ENCODE results near the gene TWF2. TPM values are rescaled to one million over a fixed set of nuclear protein-coding genes. Genes with fewer than 3 reads are reported as not detected.

TWF2 gene
- polyA plus RNA-seq, 3 donors, result 23.1 to 28.6 (median 25.2) TPM

DNA sequence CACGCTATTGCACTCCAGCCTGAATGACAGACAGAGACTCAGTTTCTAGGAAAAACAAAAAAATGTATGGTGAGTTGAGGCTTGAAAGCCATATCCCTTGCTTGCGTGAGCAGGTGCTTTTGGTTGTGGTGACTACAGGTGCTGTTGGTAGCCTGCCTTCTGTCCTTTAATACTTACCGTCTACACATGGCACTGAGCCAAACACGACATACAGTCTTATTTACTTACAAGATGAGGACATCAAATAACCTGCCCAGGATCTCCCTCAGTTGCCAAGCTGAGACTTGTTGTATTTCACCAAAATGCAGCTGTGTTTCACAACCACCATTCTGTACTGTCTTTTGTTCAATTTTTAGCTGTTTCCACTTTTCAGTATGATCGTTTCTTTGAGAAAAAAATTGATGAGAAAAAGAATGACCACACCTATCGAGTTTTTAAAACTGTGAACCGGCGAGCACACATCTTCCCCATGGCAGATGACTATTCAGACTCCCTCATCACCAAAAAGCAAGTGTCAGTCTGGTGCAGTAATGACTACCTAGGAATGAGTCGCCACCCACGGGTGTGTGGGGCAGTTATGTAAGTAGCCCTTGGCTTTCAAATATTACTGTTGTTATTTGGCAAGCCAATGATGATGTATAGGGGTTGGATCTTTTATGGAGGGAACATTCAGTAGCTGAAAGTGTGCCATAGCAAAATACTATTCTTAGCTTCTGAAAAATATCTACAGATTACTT is 34.5 kb downstream of the TWF2 start:
- DNase-seq (ENCODE audit: low read depth in 3 of 3, low spot score in 2 of 3), result no peak

DNA sequence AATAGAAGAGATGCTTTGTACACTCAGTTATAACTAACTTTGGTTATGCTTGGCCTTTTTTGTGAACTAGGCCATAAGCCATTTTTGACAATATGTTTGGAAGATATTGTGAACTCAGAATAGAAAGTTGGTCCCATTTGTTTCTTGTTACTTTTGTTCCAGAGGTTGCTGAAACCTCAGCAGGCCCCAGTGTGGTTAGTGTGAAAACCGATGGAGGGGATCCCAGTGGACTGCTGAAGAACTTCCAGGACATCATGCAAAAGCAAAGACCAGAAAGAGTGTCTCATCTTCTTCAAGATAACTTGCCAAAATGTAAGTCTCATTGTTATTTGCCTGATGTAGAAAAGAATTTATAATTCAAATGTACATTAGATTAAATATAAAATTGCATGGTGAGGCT is 35.3 kb downstream of the TWF2 start:
- no peak for DNase-seq (ENCODE audit: low read depth in 3 of 3, low spot score in 2 of 3)

- DNase-seq (ENCODE audit: low read depth in 3 of 3, low spot score in 2 of 3), result no peak
Observed at GRCh38 chr3:52202384-52203077, 36.4 kb downstream of the TWF2 start.

DNA sequence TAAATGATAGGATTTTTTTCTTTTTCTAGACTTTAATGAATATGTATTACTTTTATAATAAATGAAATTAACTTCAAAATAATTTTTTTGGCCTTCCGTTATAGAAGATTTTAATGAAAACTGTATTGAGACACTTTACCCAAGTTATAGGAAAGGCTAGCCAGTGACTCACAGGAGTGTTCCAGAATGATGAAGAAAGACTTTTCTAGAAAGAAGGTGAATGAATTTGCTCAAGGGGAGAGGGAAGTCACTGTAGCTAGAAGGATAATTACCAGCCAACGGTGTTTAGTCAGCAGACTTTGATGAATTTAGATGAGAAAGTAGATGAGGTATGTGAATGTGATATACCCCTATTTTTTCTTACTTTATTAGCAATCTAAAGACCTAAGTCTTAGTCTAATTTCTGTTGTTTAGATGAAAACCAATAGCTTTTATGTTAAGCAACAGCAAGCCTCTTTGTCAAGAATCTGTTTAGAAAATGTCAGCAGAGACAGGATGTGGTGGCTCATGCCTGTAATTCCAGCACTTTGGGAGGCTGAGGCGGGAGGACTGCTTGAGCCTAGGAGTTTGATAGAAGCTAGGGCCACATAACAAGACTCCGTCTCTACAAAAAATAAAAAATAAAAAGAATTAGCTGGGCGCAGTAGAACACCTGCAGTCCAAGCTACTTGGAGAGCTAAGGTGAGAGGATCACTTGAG is 37.8 kb downstream of the TWF2 start:
- no peak for DNase-seq (ENCODE audit: low read depth in 3 of 3, low spot score in 2 of 3)

DNA sequence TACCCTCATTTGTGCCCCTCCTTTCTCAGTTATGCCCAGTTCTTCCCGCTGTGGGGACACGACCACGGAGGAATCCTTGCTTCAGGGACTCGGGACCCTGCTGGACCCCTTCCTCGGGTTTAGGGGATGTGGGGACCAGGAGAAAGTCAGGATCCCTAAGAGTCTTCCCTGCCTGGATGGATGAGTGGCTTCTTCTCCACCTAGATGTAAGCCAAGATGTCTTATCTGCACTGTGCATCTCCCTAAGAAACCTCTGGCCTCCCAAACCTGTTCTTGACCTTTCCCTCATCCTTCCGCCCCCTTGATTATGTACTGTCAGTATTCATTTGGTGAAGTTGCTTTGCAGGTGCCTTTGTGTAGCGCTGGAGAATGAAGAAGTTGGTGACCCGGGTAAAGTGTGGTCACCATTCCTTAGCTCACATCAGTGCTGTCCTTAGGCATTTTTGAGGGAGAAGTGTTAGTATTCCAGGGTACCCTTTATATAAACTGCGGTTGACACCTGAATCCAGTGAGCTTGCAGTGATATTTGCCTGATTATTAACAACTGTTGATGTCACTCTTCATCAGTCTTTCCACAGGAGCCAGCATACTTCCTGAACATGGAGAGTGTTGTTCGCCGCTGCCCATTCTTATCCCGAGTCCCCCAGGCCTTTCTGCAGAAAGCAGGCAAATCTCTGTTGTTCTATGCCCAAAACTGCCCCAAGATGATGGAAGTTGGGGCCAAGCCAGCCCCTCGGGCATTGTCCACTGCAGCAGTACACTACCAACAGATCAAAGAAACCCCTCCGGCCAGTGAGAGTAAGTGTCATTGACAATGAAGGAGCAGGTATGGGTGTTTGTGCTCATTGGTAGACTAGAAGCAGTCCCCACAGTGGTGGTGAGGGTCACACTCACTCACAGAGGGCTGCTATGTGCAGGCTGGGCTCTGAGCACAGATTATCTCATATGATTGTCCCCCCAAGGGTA is 40.0 kb downstream of the TWF2 start:
- no peak for DNase-seq (ENCODE audit: low read depth in 3 of 3, low spot score in 2 of 3)

DNA sequence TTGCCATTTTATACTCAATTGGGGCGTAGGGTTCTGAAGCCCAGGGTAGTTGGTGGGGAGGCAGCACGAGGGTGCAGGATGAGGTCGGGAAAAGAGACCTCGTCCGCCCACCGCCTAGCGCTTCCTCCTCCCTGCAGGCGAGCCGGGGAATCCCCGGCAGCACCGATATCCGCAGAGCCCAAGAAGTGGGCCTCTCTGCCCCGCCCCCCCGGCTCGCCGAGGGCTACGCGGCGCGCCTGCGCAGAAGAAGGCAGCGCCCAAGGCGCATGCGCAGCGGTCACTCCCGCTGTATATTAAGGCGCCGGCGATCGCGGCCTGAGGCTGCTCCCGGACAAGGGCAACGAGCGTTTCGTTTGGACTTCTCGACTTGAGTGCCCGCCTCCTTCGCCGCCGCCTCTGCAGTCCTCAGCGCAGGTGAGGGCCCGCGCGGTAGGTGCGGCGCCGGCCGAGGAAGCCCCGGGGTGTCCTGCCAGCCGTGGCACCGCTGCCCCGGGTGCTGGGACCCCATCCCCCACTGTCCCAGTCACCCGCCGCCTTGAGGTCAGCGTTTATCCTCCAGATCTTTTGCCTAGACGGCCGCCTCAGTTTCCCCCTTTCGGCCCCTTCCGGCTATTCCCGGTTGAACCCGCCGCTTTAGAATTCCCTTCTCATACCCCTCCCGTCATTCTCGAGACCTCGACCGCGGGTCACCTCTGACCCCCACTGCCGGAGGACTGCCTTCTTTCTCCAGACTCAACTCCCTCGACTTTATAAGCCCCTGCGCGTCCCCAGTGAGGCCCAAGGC is 40.9 kb downstream of the TWF2 start, which contains the start of gene ALAS1:
ALAS1 (plus strand) TSS at position 319 of the 784 bp plus-strand sequence. CDS start 1,082 bp downstream, outside the sequence.
- DNase-seq (ENCODE audit: low read depth in 3 of 3, low spot score in 2 of 3), result peak; percentile 77 to 85 (median 84)

DNA sequence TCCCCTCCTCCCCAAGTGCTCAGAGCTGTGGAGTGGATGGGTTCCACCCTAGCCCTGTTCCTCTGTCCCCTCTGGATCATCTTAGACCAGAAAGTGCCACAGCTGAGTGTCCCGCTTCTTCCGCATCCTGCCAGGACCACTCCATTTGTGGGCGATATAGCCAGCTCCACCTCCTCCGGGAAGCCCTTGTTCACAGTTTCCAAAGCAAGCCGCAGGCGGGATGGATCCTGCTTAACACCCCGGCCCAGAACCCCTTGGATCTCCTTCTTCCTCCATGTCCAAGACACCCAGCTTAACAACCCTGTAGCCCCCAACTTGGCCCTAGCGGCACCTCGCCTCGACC is 41.5 kb downstream of the TWF2 start:
- no peak for DNase-seq (ENCODE audit: low read depth in 3 of 3, low spot score in 2 of 3)

- no peak for DNase-seq (ENCODE audit: low read depth in 3 of 3, low spot score in 2 of 3)
Observed at GRCh38 chr3:52196977-52197376, 42.0 kb downstream of the TWF2 start.

DNA sequence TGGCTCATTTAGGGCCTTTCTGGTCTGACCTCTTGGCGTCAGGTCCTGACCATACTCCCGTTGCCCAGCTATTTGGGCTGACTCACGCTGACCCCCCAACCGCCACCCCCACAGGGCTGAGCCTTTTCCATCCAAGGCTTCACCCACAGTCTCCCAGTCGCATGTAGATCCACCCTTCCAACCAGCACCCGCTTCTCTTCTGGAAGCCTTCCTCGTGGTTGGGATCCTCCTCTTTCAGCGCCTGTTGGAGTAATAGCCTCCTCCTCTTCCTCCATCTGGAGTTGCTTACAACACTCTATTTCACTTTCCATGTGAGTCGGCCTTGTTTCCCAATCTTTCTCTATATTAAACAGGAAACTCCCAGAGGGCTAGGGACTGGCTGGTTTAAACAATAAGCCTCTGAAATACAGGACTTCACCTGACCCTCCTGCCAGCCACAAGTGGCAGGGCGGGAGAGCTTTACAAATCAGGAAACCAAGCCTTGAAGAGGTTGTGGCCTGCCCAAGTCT is 43.1 kb downstream of the TWF2 start:
- no peak for DNase-seq (ENCODE audit: low read depth in 3 of 3, low spot score in 2 of 3)

GRCh38 chr3:52195291-52195597 is 43.7 kb downstream of the TWF2 start:
- no peak for DNase-seq (ENCODE audit: low read depth in 3 of 3, low spot score in 2 of 3)

- peak in 1 of 3 donors; percentile 63 for DNase-seq (ENCODE audit: low read depth in 3 of 3, low spot score in 2 of 3)
Observed at GRCh38 chr3:52194485-52195290, 44.3 kb downstream of the TWF2 start.

GRCh38 chr3:52193065-52193464 is 45.9 kb downstream of the TWF2 start:
- no peak for DNase-seq (ENCODE audit: low read depth in 3 of 3, low spot score in 2 of 3)

GRCh38 chr3:52191663-52192062 is 47.3 kb downstream of the TWF2 start:
- DNase-seq (ENCODE audit: low read depth in 3 of 3, low spot score in 2 of 3), result no peak

DNA sequence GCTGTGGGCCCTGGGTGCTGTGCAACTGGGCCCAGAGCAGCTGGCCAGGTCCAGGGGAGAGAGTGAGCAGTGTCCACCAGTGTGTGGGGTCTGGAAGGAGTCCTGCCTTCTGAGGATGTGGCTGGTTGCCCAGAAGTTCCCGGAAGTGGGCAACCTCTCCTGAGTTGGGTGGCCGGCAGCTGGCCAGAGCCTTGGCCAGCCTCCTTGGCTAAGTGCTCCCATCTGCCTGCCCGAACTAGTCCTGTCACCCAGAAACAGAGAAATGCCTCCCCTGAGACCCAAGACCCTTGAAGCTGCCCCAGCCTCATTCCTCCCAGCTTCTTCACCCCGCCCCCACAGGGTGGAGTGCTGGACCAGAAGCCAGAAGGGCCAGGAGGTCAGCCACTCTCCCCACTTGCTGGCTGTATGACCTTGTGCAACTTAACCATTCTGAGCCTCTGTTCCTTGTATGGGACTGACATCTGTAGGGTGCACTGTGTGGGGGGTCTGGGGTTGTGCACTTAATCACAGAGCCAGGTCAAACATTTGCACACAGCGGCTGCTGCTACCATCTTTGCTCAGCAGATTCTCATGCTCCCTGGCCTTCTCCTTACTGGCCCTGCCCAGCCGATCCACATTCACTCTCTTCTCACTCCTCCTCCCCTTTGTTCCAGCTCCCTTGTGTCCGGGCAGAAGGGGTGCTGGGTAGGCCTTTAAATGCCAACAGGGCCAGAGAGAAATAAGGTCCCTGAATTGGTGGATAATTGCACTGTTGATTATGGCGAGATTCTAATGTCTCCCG is 48.5 kb downstream of the TWF2 start:
- DNase-seq (ENCODE audit: low read depth in 3 of 3, low spot score in 2 of 3), result no peak

GRCh38 chr3:52188556-52188955 is 50.4 kb downstream of the TWF2 start:
- DNase-seq (ENCODE audit: low read depth in 3 of 3, low spot score in 2 of 3), result no peak

DNA sequence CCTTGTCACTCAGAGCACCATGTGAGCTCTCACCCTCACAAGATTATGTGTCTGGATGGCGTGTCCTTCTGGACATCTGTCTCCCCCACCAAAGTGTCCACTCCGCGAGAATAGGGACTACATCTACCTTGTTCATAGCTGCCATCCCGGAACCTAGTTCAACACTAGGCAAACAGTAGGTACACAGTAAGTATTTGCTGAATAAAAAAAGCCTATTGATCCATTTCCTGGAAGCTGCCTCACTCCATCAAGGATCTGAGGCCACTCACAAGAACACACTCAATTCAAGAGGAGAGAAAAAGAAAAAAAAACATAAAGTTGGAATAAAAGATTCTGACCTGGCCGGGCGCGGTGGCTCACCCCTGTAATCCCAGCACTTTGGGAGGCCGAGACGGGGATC is 52.2 kb downstream of the TWF2 start:
- DNase-seq (ENCODE audit: low read depth in 3 of 3, low spot score in 2 of 3), result no peak

GRCh38 chr3:52185837-52186236 is 53.1 kb downstream of the TWF2 start:
- DNase-seq (ENCODE audit: low read depth in 3 of 3, low spot score in 2 of 3), result no peak

- DNase-seq (ENCODE audit: low read depth in 3 of 3, low spot score in 2 of 3), result no peak
Observed at GRCh38 chr3:52185311-52185710, 53.6 kb downstream of the TWF2 start.

Data from right renal cortex interstitium (tissue), 3 donors.